Neural progenitor cell (in vitro differentiated cells): ENCODE measurements around the gene PPP2R2D.

Experiments
- EZH2 ChIP-seq: fragments of 200-600 bp; sonication (generic); IDR thresholded peaks from 2 replicates; pipeline ENCODE4 v1.6.1; 2017; ENCODE audit warnings: antibody characterized with exemption, mild to moderate bottlenecking, moderate library complexity
- EZH2phosphoT487 ChIP-seq: fragments of 200-600 bp; sonication (generic); IDR thresholded peaks from 2 replicates; pipeline ENCODE4 v1.6.1; 2017; ENCODE audit warnings: antibody characterized with exemption
- TF ChIP-seq, protein P1 (sequence below): fragments of 200-600 bp; sonication (generic); IDR thresholded peaks from 2 replicates; pipeline ENCODE4 v1.5.1; 2017; ENCODE audit warnings: antibody characterized with exemption, mild to moderate bottlenecking

DNA sequence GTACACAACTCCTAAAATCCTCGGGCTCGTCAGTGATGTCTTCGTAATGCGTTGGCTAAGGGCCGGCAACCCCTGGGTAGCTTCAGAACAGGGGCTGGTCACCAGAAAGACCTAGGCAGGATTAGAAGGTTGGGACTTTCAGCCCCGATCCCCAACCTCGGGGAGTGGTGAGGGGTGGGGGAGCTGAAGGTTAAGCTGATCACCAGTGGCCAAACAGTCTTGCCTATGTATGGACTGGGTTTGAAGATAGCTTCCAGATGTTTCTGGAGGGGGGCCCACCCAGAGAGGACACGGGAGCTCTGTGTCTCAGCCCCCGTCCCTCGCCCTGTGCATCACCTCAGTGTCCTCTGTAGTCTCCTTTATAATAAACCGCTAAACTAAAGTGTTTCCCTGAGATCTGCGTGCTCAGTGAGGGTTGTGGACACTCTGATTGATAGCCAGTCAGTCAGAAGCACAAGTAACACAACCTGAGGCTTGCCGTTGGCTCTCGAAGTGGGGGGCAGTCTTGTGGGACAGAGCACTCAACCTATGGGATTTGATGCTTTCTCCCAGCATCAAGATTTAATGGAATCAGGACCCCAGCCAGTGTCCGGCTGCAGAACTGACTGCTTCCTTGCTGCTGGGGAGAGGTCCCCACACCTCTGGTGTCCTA is 10.0 kb downstream of the PPP2R2D start:
- TF ChIP-seq, protein P1, sequence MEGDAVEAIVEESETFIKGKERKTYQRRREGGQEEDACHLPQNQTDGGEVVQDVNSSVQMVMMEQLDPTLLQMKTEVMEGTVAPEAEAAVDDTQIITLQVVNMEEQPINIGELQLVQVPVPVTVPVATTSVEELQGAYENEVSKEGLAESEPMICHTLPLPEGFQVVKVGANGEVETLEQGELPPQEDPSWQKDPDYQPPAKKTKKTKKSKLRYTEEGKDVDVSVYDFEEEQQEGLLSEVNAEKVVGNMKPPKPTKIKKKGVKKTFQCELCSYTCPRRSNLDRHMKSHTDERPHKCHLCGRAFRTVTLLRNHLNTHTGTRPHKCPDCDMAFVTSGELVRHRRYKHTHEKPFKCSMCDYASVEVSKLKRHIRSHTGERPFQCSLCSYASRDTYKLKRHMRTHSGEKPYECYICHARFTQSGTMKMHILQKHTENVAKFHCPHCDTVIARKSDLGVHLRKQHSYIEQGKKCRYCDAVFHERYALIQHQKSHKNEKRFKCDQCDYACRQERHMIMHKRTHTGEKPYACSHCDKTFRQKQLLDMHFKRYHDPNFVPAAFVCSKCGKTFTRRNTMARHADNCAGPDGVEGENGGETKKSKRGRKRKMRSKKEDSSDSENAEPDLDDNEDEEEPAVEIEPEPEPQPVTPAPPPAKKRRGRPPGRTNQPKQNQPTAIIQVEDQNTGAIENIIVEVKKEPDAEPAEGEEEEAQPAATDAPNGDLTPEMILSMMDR: no peak
- no peak for TF ChIP-seq EZH2
- TF ChIP-seq EZH2phosphoT487: no peak
